Loucy (cell line): Measurements from ENCODE around the gene USP34.

Experiments
- H2AFZ ChIP-seq: fragments of 200-600 bp; sonication (generic); 2 replicates; pipeline ENCODE4 v1.6.0; 2016; ENCODE audit warnings: antibody characterized with exemption, mild to moderate bottlenecking, low read length, moderate library complexity
- H3F3A ChIP-seq: fragments of 200-600 bp; 2 replicates; pipeline ENCODE4 v1.6.0; 2016; ENCODE audit warnings: antibody characterized with exemption, low read depth, mild to moderate bottlenecking
- H3K27me3 ChIP-seq: fragments of 200-600 bp; sonication (generic); 2 replicates; pipeline ENCODE4 v1.6.1; 2014; ENCODE audit warnings: low read length, mild to moderate bottlenecking; ENCODE audit not compliant: insufficient read depth, poor library complexity, severe bottlenecking
- H3K36me3 ChIP-seq: fragments of 200-600 bp; sonication (generic); 2 replicates; pipeline ENCODE4 v1.6.1; 2016; ENCODE audit warnings: low read length; ENCODE audit not compliant: insufficient read depth
- H3K4me1 ChIP-seq: fragments of 200-600 bp; sonication (generic); 2 replicates; pipeline ENCODE4 v1.5.1; 2014; ENCODE audit warnings: low read length, mild to moderate bottlenecking; ENCODE audit not compliant: insufficient read depth, poor library complexity, severe bottlenecking
- H3K4me2 ChIP-seq: fragments of 200-600 bp; sonication (generic); 2 replicates; pipeline ENCODE4 v1.6.0; 2014; ENCODE audit warnings: antibody characterized with exemption, low read length, low read depth, mild to moderate bottlenecking; ENCODE audit not compliant: poor library complexity, severe bottlenecking
- H3K4me3 ChIP-seq: fragments of 200-600 bp; sonication (generic); 2 replicates; pipeline ENCODE4 v1.5.1; 2014; ENCODE audit warnings: low read length, mild to moderate bottlenecking, mixed read lengths; ENCODE audit not compliant: poor library complexity, severe bottlenecking
- H3K79me2 ChIP-seq: fragments of 200-600 bp; sonication (generic); 2 replicates; pipeline ENCODE4 v1.6.1; 2014; ENCODE audit warnings: low read length; ENCODE audit not compliant: insufficient read depth
- H3K9ac ChIP-seq: fragments of 200-600 bp; sonication (generic); 2 replicates; pipeline ENCODE4 v1.6.0; 2014; ENCODE audit warnings: mild to moderate bottlenecking, low read depth, low read length, moderate library complexity; ENCODE audit not compliant: poor library complexity, severe bottlenecking
- H3K9me2 ChIP-seq: fragments of 200-600 bp; sonication (generic); replicated peaks from 2 replicates; pipeline ENCODE4 v1.6.1; 2016; ENCODE audit warnings: low read depth, low read length, mixed read lengths
- H3K9me3 ChIP-seq: fragments of 200-600 bp; sonication (generic); 2 replicates; pipeline ENCODE4 v1.6.1; 2014; ENCODE audit warnings: mild to moderate bottlenecking, antibody characterized with exemption, low read length, low read depth; ENCODE audit not compliant: insufficient read depth
- H4K20me1 ChIP-seq: fragments of 200-600 bp; sonication (generic); 2 replicates; pipeline ENCODE4 v1.6.0; 2014; ENCODE audit warnings: antibody characterized with exemption, low read length, mild to moderate bottlenecking; ENCODE audit not compliant: insufficient read depth, poor library complexity, severe bottlenecking
- EZH2phosphoT487 ChIP-seq: fragments of 200-600 bp; IDR thresholded peaks from 2 replicates; pipeline ENCODE4 v1.6.1; 2018; ENCODE audit warnings: antibody characterized with exemption, mild to moderate bottlenecking, moderate library complexity, borderline replicate concordance
- TF ChIP-seq, protein P1 (sequence below): fragments of 200-600 bp; sonication (generic); conservative IDR thresholded peaks from 2 replicates; pipeline ENCODE4 v1.5.1; 2014; ENCODE audit warnings: mild to moderate bottlenecking, antibody characterized with exemption, low read length

USP34 gene

GRCh38 chr2:61499060-61499459 lies 28.2 kb upstream of the USP34 start:
- Histone ChIP-seq H4K20me1 (peaks cover 57% of the 10 kb centered on the region), H3K36me3 (peaks cover 92% of the 10 kb centered on the region), H3K9me3 (no peaks in the 10 kb centered on the region), H3K9ac (no peak overlapping the region), H3K4me2 (no peak overlapping the region), H3K9me2 (no peaks in the 10 kb centered on the region), H3K79me2 (peaks cover 45% of the 10 kb centered on the region), H3K4me3 (no peak overlapping the region), H3F3A (0 out of 2 replicates have a peak, but pooled peaks cover 2% of the 10 kb centered on the region), H3K4me1 (peaks cover 4% of the 10 kb centered on the region), H3K27me3 (no peaks in the 10 kb centered on the region), H2AFZ (no peak overlapping the region)
- TF ChIP-seq EZH2phosphoT487: no peak
- TF ChIP-seq, protein P1, sequence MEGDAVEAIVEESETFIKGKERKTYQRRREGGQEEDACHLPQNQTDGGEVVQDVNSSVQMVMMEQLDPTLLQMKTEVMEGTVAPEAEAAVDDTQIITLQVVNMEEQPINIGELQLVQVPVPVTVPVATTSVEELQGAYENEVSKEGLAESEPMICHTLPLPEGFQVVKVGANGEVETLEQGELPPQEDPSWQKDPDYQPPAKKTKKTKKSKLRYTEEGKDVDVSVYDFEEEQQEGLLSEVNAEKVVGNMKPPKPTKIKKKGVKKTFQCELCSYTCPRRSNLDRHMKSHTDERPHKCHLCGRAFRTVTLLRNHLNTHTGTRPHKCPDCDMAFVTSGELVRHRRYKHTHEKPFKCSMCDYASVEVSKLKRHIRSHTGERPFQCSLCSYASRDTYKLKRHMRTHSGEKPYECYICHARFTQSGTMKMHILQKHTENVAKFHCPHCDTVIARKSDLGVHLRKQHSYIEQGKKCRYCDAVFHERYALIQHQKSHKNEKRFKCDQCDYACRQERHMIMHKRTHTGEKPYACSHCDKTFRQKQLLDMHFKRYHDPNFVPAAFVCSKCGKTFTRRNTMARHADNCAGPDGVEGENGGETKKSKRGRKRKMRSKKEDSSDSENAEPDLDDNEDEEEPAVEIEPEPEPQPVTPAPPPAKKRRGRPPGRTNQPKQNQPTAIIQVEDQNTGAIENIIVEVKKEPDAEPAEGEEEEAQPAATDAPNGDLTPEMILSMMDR: no peak

- H3K9me2 ChIP-seq: no peaks in the 10 kb centered on the region
- H3K4me1 ChIP-seq: peaks cover 11% of the 10 kb centered on the region
- H3K4me3 ChIP-seq: no peak overlapping the region
- H3K9me3 ChIP-seq: no peaks in the 10 kb centered on the region
- no peak overlapping the region for H3K9ac ChIP-seq
- no peak overlapping the region for H3K4me2 ChIP-seq
- H2AFZ ChIP-seq: no peak overlapping the region
- no peak for TF ChIP-seq EZH2phosphoT487
- TF ChIP-seq, protein P1: no peak
- no peaks in the 10 kb centered on the region for H3K27me3 ChIP-seq
- peaks cover 5% of the 10 kb centered on the region; the same call in 1 of the 2 replicates for H3F3A ChIP-seq
- peaks cover 18% of the 10 kb centered on the region; the same call in 1 of the 2 replicates for H3K79me2 ChIP-seq
- peaks cover 93% of the 10 kb centered on the region for H3K36me3 ChIP-seq
- peaks cover 36% of the 10 kb centered on the region for H4K20me1 ChIP-seq
Observed at GRCh38 chr2:61493523-61493942, 22.6 kb upstream of the USP34 start.

- Histone ChIP-seq H3K36me3 (peaks cover 93% of the 10 kb centered on the region), H3K4me2 (no peak overlapping the region), H3K27me3 (no peaks in the 10 kb centered on the region), H3K79me2 (peaks cover 23% of the 10 kb centered on the region; the same call in 1 of the 2 replicates), H3K9ac (no peak overlapping the region), H4K20me1 (peaks cover 33% of the 10 kb centered on the region), H2AFZ (no peak overlapping the region), H3K9me3 (no peaks in the 10 kb centered on the region), H3K4me3 (no peak overlapping the region), H3K9me2 (no peaks in the 10 kb centered on the region), H3F3A (peaks cover 5% of the 10 kb centered on the region; the same call in 1 of the 2 replicates), H3K4me1 (peaks cover 11% of the 10 kb centered on the region)
- TF ChIP-seq, protein P1: no peak
Observed at GRCh38 chr2:61492476-61492875, 21.6 kb upstream of the USP34 start.
